ENCODE results near the gene NUDT6.

- TF ChIP-seq CTCF (conservative IDR thresholded peaks at IDR 0.05) (no peak), ZFX (IDR thresholded peaks at IDR 0.05) (no peak)
Measured at GRCh38 chr4:122896270-122896669, 26.1 kb downstream of the NUDT6 start.
